NCI-H2081 treated with DMSO at 0.1 percent for 48 hours (cell line): ENCODE measurements around the gene PEX10.

Experiments
- DNase-seq: peaks from one replicate; lab custom pipeline; 2025; lab: John Stamatoyannopoulos, UW

PEX10 gene

DNA sequence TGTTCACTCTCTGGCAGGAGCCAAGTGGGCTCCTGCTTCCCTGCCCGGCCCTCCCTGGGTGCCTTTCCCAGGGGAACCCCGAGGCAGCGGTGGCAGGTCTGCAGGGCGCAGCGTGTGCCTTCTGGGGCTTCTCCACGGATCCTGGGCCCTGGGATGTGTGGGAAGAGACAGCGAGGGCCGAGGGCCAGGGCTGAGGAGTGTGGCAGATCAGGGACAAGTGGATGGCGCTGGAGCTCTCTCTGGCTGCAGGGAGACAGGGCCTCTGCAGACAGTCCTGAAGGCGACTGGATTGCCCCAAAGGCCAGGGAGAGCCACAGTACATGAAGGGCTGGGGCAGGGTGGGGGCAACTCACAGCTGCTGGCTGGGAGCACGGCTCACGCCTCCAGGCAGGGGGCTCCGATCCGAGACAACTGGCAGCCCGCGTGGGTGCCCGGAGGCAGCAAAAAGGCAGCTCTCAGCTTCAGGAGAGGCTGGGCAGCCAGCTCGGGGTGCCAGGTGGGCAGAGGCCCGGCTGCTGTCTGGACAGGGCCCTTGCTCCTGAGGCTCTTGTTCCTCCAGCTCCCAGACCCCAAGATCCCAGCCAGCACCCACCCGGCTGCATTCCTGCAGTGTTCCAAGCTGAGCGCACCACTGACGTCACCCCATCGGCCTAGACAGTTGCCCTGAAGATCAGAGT lies 37.0 kb downstream of the PEX10 start:
- DNase-seq = no peak

DNA sequence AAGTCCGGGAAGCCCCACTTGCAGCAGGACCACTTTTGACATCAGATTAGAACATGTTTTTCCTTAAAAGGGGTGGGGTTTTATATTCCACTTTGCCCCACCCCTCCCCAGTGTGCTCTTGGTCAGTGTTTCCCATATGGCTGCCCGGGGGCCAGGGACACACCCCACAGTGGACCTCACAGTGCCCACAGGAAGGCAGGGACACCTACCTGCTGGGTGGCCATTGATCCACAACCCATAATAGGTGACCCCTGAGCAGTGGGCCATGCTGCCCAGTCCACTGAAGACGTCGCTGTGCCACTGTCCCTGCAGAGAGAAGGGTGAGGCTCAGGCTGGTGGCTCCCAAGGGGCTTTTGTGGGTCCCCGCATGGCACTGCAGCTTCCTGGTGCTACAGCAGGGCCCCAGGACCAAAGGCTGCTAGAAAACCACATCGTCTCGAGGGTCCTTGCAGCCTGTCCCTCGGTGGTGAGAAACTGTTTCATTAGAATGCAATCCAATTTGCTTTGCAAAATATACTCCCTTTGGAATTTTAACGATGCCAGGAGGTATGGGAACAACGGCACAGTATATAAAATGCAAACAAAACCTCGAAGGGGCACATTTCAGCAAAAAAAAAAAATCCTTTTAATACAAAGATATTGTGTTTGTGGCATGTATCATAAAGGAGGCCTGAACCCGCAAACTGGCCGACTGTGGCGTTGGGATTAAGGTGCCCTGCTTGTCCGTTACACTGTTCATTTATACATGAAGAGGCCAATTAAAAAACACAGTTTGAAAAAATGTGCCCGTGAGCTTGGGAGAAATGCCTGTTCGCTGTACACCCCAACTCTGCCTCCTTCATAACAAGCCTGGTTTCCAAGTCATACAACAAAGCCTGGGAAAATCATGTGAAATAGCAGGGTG lies 37.9 kb downstream of the PEX10 start:
- no peak for DNase-seq

DNA sequence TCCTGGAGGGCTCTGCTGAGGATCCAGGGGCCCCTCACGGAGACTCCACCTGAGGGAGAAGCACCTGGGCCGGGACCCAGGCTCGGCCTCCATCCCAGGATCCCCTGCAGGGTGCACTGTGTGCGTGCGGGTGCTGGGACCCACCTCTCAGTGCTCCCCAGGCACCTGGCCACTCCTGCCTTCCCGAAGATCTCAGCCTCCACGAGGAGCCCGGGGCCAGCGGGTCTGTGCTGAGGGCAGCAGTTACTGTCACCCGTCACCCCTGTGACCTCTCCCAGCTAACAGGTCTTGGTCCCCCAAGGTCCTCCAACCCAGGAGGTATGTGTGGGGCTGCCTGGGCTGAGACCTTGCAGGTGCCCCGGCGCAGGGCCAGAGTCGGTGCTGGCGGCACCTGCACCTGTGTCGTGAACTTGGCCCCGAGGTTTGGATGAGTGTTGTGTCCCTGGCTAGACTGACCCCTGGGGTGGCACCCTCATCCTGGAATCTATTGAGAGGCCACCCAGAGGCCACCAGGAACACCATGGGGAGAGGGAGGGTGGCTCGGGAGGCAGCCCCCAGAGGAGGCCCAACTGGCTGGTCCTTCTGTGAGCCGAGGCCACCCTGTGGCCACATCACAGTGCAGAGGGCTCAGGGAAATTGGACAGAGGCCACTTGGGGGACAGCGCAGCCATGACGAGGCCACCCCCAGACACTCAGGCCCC lies 38.7 kb downstream of the PEX10 start:
- DNase-seq = no peak

DNA sequence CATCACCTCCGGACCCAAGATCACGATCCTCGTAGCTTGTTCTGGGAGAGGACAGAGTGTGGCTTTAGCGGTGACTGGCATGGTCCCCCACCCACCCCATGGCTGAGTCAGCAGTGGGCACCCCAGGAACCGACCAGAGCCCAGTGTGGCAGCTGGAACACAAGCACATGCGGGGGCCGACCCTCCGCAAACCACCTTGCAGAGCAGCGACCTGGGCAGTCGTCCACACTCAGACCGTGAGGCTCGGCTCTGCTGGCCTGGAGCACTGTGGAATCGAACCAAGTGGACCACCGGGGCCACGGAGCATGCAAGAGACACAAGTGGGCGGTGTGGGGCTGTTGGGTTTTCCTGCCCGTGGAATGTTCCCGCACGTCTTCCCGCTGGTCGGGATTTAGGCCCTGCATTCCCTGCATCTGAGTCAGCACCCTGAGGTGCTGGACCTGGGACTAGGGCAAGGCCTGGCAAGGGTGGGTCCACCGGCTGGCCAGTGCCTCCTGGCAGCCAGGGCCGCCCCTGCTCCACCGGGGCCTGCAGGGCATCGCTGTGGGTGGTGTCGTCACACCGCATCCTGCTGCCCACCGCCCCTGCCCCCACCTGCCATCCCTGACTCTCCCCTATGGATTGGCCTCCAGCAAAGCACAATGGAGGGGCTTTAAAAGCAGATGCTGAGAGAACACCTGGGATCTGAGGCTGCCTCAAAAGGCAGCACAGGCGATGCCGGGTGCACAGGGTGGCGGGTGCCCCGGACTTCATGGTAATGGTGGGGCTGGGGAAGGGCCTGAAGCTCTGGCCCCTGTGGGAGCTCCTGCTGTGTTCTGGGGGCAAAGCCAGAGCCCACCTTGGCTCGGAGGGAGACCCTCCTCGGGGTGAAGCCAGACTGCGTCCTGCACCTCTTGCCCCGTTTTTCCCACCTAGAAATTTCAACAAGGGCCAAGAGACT lies 39.5 kb downstream of the PEX10 start:
- DNase-seq = no peak

DNA sequence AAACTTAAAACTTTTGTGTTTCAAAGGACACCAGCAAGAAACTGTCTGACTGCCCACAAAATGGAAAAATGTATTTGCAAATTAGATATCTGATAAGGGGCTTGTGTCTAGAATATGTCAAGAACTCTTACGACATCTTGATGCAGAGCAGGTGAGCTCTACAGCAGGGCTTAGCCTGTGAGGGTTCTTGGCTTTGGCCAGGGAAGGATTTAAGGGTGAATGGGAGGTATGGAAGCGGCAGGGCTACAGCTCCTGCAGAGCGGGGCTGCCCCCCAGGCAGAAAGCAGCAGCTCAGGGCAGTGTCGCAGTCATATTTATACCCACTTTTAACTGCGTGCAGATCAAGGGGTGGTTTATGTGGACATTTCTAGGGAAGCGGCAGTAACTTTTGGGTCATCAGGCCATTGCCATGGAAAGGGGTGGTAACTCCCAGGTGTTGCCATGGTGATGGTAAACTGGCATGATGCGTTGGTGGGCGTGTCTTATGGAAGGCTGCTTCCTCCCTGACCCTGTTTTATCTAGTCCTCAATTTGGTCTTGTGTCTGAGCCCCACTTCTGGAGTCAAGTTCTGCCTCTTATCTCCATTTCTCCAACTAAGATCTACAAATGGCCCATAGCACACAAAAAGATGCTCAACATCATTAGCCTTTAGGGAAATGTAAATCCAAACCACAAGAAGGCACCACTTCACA lies 44.2 kb downstream of the PEX10 start:
- no peak for DNase-seq

DNA sequence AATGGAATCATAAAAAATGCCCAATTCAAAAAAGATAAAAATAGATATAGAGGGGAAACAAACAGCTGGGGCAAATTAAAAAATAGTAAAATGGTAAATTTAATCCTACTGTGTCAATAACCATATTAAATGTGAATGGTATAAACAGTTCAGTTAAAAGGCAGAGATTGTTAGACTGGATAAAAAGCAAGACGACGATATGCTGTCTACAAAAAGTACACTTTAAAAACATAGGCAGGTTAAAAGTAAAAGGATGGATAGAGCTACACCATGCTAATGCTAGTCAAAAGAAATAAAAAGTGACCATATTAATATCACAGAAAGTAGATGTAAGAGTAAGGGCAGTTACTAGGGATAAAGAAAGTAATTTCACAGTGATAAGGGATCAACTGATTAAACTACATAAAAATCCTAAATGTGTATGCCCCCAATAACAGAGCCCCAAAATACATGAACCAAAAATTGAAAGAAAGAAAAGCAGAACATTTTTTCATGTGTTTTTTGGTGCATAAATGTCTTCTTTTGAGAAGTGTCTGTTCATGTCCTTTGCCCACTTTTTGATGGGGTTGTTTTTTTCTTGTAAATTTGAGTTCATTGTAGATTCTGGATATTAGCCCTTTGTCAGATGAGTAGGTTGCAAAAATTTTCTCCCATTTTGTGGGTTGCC lies 48.4 kb downstream of the PEX10 start:
- no peak for DNase-seq

DNA sequence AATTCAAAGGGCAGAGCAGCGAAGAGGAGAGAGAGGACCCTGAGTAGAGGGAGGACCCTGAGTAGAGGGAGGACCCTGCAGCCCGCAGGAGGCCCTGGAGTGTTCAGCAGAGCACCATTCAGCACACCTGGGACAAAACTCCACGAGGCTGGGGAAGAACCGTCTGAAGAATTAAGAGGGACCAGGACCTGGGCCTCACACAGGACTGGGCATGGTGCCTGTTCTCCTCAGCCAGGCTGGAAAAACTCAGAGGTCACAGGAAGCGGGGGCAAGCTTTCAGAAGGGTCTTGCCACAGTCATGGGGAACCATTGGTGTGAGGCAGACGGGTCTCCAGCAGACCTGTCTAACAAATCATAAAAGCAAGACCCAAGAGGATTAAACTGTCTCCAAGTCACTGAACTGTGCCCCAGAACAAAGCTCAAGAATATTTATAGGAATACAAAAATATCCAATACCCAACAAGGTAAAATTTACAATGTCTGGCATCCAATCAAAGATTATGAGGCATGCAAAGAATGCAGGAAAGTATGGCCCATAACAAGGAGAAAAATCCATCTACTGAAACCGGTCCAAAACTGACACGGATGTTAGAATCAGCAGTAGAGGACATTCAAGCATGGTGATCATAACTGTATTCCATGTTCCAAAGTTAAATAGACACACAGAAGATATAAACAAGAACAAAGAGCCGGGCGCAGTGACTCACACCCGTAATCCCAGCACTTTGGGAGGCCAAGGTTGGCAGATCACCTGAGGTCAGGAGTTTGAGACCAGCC lies 51.6 kb downstream of the PEX10 start:
- DNase-seq = no peak

DNA sequence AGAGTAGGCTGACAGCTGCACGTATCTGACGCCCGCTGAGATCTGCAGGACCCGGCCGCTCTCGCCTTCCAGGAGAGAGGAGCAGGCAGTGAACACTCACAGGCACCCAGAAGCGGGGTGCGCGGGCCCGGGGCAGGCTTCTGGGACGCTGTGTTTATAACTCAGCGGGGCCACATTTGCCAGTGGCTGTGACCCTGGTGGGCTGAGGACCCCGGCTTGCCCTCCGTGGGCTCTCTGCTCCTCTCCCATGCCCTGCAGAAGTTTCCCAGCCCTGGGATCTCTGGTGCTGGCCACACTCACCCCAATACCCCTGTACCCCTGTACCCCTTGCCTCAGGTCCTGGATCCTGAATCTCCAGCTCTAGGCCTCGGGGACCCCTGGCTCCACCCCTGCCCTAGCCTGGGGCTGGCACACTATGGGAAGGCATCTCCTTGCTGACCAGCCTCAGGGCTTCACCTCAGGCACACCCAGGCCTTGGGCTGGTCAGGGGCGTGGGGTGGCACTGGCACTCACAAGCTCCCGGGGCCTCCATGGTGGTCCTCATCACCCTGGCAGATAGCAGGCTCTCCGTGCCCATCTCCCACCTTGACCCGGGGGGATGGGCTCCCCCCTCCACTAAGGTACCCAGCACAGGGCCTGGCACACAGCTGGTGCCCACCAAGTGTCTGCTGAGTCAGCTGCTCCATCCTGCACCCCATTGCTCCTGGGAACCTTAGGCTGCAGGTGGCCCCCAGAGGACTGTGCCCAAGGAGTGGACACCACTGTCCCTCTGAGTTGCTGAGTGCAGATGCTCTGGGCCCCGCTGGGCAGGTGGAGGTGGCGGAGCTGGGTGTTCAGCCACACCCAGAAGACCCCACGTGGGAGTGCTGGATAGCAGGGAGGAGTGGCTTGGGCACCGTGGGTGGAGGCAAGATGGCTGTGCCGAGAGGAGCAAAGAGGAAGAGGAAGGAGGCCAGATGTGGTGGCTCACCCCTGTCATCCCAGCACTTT lies 53.4 kb downstream of the PEX10 start:
- no peak for DNase-seq

DNA sequence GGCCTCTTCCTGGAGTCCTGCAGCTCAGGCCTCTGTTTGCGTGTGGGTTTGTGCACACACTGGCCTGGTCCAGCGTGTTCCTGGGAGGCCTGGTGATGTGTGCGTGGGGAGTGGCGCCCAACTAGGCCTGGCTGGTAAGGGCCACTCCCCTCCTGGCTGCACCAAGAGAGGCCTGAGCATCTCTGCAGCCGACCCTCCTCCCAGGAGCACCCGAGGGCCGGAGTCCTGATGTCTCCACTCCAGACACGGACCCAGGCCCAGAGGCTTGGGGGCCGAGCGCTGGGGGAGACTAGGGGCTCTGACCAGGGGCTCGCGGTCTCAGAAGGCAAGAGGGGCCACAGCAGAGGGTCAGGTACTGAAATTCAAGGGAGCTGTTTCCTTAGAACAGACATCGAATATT lies 54.3 kb downstream of the PEX10 start:
- no peak for DNase-seq

DNA sequence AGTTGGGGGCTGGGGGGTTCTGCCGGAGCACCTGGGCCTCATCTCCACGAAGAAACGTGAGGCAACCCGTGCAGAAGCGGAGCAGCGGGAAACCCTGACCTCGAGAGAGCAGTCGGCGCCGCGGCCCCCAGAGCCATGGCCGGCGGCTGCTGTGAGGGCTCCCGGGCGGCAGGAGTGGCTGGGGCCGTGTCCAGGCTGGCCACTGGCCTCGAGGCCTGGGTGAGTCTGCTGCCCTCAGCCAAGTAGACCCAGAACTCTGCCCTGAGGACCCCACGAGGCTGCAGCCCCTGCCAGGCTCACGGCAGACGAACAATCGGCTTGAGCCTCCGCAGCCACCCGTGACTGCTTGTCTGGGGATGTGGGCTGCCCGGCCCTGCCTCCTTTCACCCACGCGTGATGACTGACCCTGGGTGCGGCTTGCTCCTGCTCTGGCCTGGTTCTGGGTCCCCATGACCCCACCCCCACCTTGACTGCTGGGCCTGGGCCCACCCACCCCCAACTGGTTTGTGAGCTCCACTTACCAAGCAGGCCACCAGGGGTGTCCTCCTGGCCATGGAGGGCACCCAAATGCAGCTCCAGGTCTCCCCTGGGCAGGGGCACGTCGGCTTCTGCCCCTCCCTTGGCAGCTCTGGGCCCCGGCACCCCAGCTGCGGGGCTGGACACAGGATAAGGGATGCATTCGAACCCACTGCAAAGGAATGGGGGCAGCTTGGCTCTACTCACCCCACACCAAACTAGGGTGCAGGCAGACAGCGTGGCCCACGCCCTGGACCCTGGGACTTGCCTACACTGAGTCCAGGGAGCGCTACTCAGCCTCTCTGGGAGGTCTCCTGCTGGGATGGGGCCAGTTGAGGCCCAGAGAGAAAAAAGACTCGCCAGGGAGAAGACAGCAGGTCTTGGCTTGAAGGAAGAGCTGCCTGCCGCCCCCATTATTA lies 55.2 kb downstream of the PEX10 start:
- no peak for DNase-seq

DNA sequence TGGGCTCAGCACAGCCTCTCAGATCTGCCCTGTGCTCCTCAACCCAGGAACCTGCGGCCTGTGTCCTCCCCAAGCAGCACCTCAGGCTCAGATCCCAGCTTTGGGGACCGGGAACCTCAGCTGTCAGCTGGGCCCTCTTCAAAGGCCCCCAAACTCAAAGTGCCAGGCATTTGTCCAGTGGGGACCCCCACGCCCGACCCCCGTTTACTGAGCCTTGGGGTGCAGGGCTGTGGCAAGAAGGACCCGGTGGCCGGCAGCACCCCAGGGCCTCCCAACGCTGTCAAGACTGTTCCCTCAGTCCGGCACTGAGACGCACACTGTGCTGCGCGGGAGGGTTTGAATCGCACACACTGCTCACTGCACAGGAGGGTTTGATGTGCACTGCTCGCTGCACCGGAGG lies 56.0 kb downstream of the PEX10 start:
- no peak for DNase-seq

DNA sequence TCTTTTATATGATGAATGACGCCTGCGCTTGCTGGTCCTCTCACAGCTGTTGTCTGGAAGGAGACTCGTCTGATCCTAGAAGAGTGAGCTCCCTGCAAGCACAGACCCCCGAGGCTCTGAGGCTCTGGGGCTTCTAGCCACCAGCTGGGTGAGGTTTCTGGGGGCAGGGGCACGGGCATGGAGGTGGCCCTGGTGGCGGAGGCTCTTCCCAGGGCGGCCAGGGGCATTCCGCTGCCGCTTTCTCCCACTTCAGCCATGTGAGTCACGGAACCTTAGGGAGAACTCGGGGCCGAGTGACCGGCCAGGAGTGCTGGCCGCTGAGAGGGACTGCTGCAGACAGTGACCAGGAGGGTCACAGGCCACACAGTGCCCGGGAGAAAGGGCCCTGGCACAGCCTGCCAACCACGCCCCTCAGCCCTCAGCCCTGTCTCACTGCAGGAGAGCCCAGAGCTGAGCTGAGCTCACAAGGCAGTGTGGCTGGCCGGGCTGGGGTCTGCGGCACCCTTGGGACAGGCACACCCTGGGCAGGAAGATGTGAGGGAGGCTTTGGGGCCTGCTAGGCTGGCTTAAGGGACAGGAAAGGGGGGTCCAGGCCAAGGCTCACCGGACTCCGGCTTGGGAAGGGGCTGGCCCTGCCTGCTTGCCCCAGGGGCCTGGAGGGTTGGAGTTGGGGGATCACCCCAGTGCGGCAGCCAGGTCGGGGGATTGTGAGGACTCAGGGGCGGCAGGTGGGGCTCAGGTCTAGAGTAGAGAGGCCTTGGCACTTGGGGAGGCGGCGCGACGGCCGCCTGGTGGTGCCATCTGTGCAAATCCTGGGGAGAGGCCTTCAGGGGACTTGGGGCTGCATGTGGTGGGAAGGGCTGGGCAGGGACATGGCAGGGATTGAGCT lies 56.7 kb downstream of the PEX10 start:
- no peak for DNase-seq

DNA sequence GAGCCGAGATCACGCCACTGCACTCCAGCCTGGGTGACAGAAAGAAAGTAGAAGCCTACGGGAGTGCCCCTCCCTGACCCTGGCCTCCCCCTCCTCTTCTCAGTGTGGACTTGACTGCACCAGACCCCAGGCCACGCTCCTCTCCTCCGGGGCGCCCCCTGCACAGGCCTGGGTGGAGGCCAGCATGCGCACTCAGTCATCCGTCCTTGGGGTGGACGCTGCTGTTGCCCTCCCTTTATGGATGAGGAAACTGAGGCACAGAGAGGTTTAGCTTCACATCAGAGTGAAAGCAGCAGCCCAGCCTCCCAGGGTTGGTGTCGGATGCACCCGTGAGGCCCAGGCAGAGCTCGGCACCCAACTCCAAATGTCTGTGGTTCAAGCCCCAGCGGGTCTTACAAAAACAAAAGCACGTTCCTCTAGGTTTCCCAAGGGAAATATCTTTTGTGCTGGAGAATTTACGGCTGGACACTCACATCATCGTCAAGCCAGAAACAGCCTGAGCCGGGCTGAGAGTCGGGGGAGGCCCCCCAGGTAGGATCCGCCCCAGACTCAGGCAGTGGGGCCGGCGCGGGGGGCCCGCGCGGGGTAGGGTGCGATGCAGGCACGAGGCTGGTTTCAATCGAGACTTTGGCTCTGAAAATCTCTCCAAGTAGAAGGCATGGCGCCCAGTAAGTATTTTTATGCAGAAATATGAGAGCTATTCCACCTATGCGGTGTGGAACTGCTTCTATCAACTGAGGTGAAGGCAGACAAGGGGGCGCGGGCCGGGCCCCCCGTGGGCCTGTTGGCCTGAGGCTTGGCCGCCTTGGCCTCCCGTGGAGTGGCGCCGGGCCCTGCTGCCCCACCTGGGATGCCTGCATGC lies 57.6 kb downstream of the PEX10 start:
- DNase-seq = no peak
